IMR-90 (cell line): ENCODE data around the gene PTPRN2.

Experiments
- BHLHE40 ChIP-seq: fragments of 150-350 bp; IDR thresholded peaks from 2 replicates; pipeline ENCODE4 v1.6.1; 2016; ENCODE audit warnings: mild to moderate bottlenecking, low read depth, low read length
- CTCF ChIP-seq: conservative IDR thresholded peaks from 2 replicates; pipeline ENCODE4 v1.5.1; 2012; ENCODE audit warnings: mild to moderate bottlenecking, low read depth, low read length, improper control_type of control experiment
- MAFK ChIP-seq: IDR thresholded peaks from 2 replicates; pipeline ENCODE4 v1.6.1; 2012; ENCODE audit warnings: low read depth, low read length, improper control_type of control experiment
- MAZ ChIP-seq: IDR thresholded peaks from 2 replicates; pipeline ENCODE4 v1.6.1; 2012; ENCODE audit warnings: low read depth, mild to moderate bottlenecking, low read length, improper control_type of control experiment, moderate library complexity, borderline replicate concordance
- MXI1 ChIP-seq: IDR thresholded peaks from 2 replicates; pipeline ENCODE4 v1.6.1; 2012; ENCODE audit warnings: low read depth, mild to moderate bottlenecking, low read length, moderate library complexity, borderline replicate concordance
- NFE2L2 ChIP-seq: fragments of 150-350 bp; IDR thresholded peaks from 2 replicates; pipeline ENCODE4 v1.6.1; 2016; ENCODE audit warnings: low read depth, mild to moderate bottlenecking, low read length
- POLR2A ChIP-seq: IDR thresholded peaks from 2 replicates; pipeline ENCODE4 v1.6.1; 2012; ENCODE audit warnings: mild to moderate bottlenecking, low read depth, low read length
- RAD21 ChIP-seq: IDR thresholded peaks from 2 replicates; pipeline ENCODE4 v1.6.1; 2012; ENCODE audit warnings: low read length, improper control_type of control experiment
- RCOR1 ChIP-seq: IDR thresholded peaks from 2 replicates; pipeline ENCODE4 v1.6.1; 2012; ENCODE audit warnings: mild to moderate bottlenecking, low read length, improper control_type of control experiment; ENCODE audit not compliant: insufficient replicate concordance
- RFX5 ChIP-seq: IDR thresholded peaks from 2 replicates; pipeline ENCODE4 v1.8.0; 2012; ENCODE audit warnings: low read depth, mild to moderate bottlenecking, low read length, moderate library complexity
- USF2 ChIP-seq: fragments of 150-350 bp; IDR thresholded peaks from 2 replicates; pipeline ENCODE4 v1.6.1; 2017; ENCODE audit warnings: mild to moderate bottlenecking, antibody characterized with exemption, low read length, low read depth

GRCh38 chr7:157539521-157539920 is 1048.1 kb downstream of the PTPRN2 start:
- TF ChIP-seq BHLHE40: no peak
- no peak for TF ChIP-seq RAD21
- no peak for TF ChIP-seq MAFK
- no peak for TF ChIP-seq CTCF
- TF ChIP-seq MAZ: no peak
- no peak for TF ChIP-seq POLR2A
- TF ChIP-seq MXI1: no peak
- no peak for TF ChIP-seq NFE2L2
- TF ChIP-seq RFX5: no peak
- no peak for TF ChIP-seq RCOR1
- no peak for TF ChIP-seq USF2
